SH-SY5Y (cell line): ENCODE results near the gene IP6K3.

Source experiments
- GATA2 ChIP-seq: IDR thresholded peaks from 2 replicates; pipeline ENCODE4 v1.6.1; 2011; ENCODE audit warnings: mild to moderate bottlenecking, low read depth, low read length
- GATA3 ChIP-seq: IDR thresholded peaks from 2 replicates; pipeline ENCODE4 v1.6.1; 2011; ENCODE audit warnings: low read depth, mild to moderate bottlenecking, low read length, moderate library complexity

DNA sequence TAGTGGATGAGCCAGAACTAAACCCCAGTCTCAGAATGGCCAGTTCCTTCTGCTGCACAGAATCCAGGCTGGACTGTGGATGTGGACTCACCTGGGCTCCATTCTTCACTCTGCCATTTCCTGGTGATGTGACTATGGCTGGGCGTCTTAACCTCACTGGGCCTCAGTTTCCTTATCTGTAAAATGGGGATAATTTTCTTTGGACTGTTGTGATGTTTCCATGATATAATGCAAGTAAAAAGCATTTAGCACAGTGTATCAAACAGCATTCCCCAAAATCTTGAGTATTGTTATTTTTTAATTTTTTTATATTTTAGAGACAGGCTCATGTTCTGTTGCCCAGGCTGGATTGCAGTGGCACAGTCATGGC, 5.9 kb upstream of the IP6K3 start:
- TF ChIP-seq GATA2 (no peak), GATA3 (no peak)
